Measurements from ENCODE around the gene KCNE2. TPM values are rescaled to one million over a fixed set of nuclear protein-coding genes. Genes with fewer than 3 reads are reported as not detected.
A peak's percentile ranks its signal among the peaks of the same experiment; 100 is the strongest.

KCNE2 gene
- polyA plus RNA-seq, 1 experiment: not detected

DNA sequence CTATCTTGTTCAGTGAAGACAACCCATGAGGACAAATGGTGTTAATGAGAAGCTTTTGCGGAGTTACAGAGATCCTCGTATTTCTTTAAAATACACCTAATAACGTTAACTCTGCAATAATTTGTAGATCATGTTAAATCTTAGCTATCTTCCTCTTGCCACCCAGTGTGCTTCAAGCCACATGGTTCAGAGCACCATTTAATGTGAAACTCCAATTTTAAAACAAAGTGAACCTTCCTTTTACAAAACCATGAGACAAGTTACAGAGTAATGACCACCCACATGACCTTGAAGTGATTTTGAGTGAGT is 1.7 kb upstream of the KCNE2 start:
- Histone ChIP-seq H3K27ac (ENCODE audit: low read depth, low read length) (no peak overlapping the region), H3K4me3 (ENCODE audit: low read depth, low read length) (no peak overlapping the region), H3K27me3 (ENCODE audit: control insufficient read depth, insufficient read depth, low read length) (peaks cover 3% of the 10 kb centered on the region), H3K9me3 (ENCODE audit: control insufficient read depth, insufficient read depth, low read length) (no peaks in the 10 kb centered on the region)
- ChIA-PET POLR2A (no interaction called here), CTCF (interaction anchor here (0.6 to 2.1 kb wide), 27 partner anchors 9 to 1892 kb away, joined by 3 to 21 read pairs (median 4); partner anchors contain the start of genes MRPS6 and SLC5A3)
- TF ChIP-seq, protein P1, sequence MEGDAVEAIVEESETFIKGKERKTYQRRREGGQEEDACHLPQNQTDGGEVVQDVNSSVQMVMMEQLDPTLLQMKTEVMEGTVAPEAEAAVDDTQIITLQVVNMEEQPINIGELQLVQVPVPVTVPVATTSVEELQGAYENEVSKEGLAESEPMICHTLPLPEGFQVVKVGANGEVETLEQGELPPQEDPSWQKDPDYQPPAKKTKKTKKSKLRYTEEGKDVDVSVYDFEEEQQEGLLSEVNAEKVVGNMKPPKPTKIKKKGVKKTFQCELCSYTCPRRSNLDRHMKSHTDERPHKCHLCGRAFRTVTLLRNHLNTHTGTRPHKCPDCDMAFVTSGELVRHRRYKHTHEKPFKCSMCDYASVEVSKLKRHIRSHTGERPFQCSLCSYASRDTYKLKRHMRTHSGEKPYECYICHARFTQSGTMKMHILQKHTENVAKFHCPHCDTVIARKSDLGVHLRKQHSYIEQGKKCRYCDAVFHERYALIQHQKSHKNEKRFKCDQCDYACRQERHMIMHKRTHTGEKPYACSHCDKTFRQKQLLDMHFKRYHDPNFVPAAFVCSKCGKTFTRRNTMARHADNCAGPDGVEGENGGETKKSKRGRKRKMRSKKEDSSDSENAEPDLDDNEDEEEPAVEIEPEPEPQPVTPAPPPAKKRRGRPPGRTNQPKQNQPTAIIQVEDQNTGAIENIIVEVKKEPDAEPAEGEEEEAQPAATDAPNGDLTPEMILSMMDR (IDR thresholded peaks at IDR 0.05; ENCODE audit: low read depth, low read length): no peak
- no peak for DNase-seq (ENCODE audit: low read depth, low spot score)

DNA sequence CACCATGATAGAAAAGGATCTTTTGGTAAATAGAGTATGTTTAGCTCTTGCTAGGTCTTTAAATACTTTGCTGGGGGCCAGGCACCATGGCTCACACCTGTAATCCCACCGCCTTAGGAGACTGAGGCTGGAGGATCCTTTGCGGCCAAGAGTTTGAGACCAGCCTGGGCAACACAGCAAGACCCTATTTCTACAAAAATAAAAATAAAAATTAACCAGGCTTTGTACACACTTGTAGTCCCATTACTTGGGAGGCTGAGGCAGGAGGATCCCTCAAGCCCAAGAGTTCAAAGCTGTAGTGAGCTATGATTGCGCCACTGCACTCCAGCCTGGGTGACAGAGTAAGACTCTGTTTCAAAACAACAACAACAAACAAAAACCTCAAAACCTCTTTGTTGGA is 1.1 kb upstream of the KCNE2 start:
- Histone ChIP-seq H3K9me3 (ENCODE audit: control insufficient read depth, insufficient read depth, low read length) (no peaks in the 10 kb centered on the region), H3K4me3 (ENCODE audit: low read depth, low read length) (no peak overlapping the region), H3K27ac (ENCODE audit: low read depth, low read length) (no peak overlapping the region), H3K27me3 (ENCODE audit: control insufficient read depth, insufficient read depth, low read length) (peaks cover 3% of the 10 kb centered on the region)
- CTCF ChIA-PET: interaction anchor here (0.6 to 2.1 kb wide), 27 partner anchors 8 to 1891 kb away, joined by 3 to 21 read pairs (median 4); partner anchors contain the start of genes MRPS6 and SLC5A3
- no peak for DNase-seq (ENCODE audit: low read depth, low spot score)
- POLR2A ChIA-PET: no interaction called here
- TF ChIP-seq, protein P1 (IDR thresholded peaks at IDR 0.05; ENCODE audit: low read depth, low read length): peak; percentile 5; the same call in 1 of the 2 replicates

DNA sequence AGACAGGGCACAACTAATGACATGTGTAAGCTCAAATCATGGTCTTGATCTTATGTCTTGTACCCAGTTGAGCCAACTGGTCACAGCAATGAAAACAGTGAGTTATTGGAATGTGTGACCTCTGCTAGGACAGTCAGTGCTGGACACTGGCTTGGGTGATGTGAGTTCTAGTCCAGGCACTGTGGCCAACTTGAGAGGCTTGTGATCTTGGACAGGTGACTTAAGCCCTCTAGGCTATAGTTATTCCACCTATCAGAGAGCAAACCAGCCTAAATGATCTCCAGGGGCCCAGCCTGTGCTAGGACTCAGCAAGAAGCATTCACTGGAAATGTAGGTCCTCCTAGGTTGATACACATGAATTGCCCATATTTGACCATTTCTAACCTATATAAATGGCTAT is 1.1 kb downstream of the KCNE2 start:
- no peaks in the 10 kb centered on the region for H3K9me3 ChIP-seq (ENCODE audit: control insufficient read depth, insufficient read depth, low read length)
- no peak overlapping the region for H3K4me3 ChIP-seq (ENCODE audit: low read depth, low read length)
- no peak for DNase-seq (ENCODE audit: low read depth, low spot score)
- ChIA-PET CTCF (interaction anchor here (2.6 to 3.5 kb wide), 2 partner anchors 238 to 267 kb away, joined by 7 to 23 read pairs; no protein-coding TSS in a partner anchor), POLR2A (no interaction called here)
- H3K27ac ChIP-seq (ENCODE audit: low read depth, low read length): no peak overlapping the region
- TF ChIP-seq, protein P1 (IDR thresholded peaks at IDR 0.05; ENCODE audit: low read depth, low read length): no peak
- no peaks in the 10 kb centered on the region for H3K27me3 ChIP-seq (ENCODE audit: control insufficient read depth, insufficient read depth, low read length)

DNA sequence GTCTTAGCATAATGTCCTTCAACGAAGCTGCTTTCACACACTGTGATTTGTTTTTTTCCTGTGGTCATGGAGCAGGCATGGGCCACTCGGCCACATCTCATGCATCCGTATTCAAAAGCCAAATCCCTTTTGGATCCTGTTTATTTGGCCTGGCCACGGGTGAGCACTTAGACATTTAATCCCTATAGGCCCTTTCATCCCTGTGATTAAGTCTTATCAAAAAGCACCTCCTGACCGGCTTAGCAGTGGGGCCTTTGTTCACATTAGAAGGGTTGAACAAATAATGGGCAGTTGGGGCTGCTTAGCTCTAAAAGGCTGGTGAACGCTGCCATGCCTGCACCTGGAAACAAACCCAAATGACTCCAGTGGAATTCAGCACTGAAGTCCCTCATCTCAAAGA is 2.0 kb downstream of the KCNE2 start:
- DNase-seq (ENCODE audit: low read depth, low spot score): no peak
- no peak overlapping the region for H3K4me3 ChIP-seq (ENCODE audit: low read depth, low read length)
- POLR2A ChIA-PET: no interaction called here
- no peaks in the 10 kb centered on the region for H3K9me3 ChIP-seq (ENCODE audit: control insufficient read depth, insufficient read depth, low read length)
- peaks cover under 1% of the 10 kb centered on the region for H3K27me3 ChIP-seq (ENCODE audit: control insufficient read depth, insufficient read depth, low read length)
- H3K27ac ChIP-seq (ENCODE audit: low read depth, low read length): no peak overlapping the region
- TF ChIP-seq, protein P1 (IDR thresholded peaks at IDR 0.05; ENCODE audit: low read depth, low read length): no peak
- CTCF ChIA-PET: interaction anchor here (0.9 to 3.5 kb wide), 4 partner anchors 11 to 266 kb away, joined by 3 to 23 read pairs (median 6); no protein-coding TSS in a partner anchor

DNA sequence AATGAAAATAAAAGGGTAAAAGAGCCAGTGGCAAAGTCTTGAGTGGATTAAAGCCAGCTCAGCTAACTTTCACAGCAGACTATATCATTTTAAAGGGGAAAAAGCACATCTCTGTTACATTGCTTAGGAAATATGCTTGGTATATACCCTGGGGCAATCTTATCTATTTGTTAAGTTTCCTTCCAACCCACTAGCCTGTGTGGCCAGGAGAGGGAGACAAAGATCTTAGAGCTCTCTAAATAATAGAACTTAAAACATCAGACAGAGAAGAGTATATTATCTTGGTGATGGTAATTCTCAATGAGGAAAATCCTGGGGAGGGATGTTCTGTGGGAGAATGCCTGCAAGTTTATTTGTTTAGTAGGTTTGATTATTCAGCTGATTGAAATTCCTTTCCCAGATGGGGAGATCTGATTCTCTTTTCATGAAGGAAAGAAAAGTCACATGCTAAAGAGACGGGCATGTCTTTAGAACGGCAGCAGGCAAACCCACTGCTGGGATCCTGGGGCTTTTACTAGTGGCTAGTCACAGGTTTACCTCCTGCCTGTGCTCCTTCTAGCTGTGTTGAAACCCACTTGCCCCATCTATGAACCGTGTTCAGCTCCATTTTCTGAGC is 3.6 kb downstream of the KCNE2 start:
- peak; percentile 55 for DNase-seq (ENCODE audit: low read depth, low spot score)
- no peak overlapping the region for H3K4me3 ChIP-seq (ENCODE audit: low read depth, low read length)
- peaks cover 3% of the 10 kb centered on the region for H3K27me3 ChIP-seq (ENCODE audit: control insufficient read depth, insufficient read depth, low read length)
- H3K9me3 ChIP-seq (ENCODE audit: control insufficient read depth, insufficient read depth, low read length): no peaks in the 10 kb centered on the region
- CTCF ChIA-PET: interaction anchor here (0.5 to 3.5 kb wide), 32 partner anchors 9 to 679 kb away, joined by 3 to 24 read pairs (median 4); no protein-coding TSS in a partner anchor
- TF ChIP-seq, protein P1 (IDR thresholded peaks at IDR 0.05; ENCODE audit: low read depth, low read length): peak; percentile 90
- H3K27ac ChIP-seq (ENCODE audit: low read depth, low read length): no peak overlapping the region
- POLR2A ChIA-PET: interaction anchor here (0.6 to 1.0 kb wide), 2 partner anchors 443 to 468 kb away, joined by 4 read pairs; no protein-coding TSS in a partner anchor

Data from AG04450 (cell line).